Kasumi-1 (cell line): ENCODE data around the gene AVL9.
"Not testable (repeated sequence)": the region's sequence is repeated elsewhere in the genome, so short reads cannot be mapped to it uniquely, and the experiment has no call there.

Experiments used
- DNase-seq, 2 experiments: peaks; one replicate each; lab custom pipeline; 2025; lab: John Stamatoyannopoulos, UW

Gene AVL9

DNA sequence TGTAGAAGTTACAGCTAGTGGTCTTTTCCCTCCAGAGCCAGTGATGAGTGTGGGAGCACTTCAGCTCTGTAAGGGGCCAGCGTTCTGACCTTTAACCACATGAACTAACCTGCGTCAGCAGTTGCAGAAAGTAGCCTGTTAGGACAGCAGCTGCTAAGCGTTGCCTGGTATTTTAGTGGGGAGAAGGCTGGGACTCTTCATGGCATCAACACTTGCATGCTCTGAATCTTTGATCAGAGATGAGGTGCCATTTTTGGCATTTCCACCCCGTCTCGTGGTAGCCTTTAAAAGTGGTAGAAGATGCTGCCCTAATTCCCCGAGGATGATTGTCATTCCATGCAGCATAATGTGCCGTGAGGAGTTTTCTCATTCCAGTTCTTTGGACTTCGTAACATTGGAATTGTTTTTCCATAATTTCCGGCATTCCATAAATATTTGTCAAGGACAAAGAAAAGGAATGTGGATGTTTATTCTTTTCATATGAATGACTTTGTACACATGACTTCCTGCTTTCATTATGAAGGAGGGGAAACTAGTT lies 92.2 kb downstream of the AVL9 start:
- peak in 1 of 2 experiments; percentile 19 for DNase-seq

DNA sequence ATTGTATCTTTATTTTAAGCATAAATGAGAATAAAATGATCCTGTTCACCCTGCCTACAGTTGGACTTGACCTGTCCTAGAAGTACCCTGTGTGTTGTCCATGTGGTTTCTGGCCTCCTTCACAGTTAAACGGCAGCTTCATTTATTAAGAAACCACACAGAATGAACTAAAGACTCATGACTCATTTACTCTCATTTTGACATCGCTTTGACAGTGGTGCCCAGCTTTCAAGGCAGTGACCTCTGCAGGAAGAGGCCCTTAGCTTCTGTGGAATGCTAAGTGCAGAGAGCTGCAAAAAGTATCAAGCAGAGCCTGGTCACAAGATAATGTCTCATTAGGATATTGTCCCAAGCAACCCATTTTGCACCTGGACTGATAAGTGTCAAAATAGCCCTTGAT lies 93.4 kb downstream of the AVL9 start:
- DNase-seq = peak; percentile 73 to 84

DNA sequence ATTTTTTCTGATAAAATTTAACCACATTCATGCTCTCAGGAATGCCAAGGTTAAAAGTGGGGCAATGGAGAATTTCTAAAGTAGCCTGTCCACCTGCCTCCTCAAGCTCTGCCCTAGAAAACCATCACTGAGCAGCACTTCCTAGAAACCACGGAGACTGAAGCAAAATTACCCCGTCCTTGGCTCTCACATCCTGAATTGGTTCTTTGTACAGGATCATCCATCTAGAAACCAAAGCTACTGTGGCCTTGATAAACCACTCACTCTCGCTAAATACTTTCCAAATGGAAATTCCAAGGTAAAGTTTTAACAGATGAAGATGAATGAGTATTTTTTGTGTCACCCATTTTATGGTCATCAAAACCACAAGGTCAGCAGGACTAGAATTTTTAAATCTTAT lies 96.6 kb downstream of the AVL9 start:
- no peak for DNase-seq

DNA sequence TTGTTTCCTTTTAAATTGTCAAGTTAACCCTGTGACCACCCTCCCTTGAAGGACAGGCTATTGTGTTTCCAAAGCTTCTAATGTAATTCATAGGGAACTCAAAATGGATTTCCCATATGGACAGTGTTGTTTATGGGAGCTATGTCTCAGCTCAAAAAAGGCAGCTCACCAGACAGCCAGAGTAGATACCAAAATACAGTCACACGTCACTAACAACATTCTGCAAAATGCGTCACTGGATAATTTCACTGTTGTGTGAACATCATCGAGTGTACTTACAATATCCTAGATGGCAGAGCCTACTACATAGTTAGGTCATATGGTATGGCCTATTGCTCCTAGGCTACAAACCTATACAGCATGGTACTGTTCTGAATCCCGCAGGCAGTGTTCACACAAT lies 97.4 kb downstream of the AVL9 start:
- no peak for DNase-seq

DNA sequence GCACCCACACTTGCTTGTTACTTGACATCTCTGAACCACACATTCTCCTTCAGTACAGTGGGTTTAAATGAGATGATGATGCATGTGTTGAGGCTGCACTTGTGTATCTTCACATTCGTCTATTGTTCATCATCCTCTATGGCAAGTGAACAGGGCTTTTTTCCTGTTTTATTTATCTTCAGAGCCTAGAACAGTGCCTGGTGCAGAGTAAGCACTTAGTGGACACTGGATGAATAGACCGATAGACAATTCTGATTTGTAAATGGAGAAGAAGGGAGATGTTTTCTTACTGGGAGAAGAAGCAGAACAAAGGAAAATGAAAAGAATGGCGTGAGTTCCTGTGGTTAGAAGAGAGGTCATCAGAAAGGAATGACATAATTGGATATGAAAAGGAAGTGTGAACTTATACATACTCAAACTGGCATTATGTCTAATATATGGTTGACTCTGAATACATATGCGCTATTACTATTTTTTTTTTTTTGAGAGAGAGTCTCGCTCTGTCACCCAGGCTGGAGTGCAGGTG lies 99.7 kb downstream of the AVL9 start:
- DNase-seq = no peak

DNA sequence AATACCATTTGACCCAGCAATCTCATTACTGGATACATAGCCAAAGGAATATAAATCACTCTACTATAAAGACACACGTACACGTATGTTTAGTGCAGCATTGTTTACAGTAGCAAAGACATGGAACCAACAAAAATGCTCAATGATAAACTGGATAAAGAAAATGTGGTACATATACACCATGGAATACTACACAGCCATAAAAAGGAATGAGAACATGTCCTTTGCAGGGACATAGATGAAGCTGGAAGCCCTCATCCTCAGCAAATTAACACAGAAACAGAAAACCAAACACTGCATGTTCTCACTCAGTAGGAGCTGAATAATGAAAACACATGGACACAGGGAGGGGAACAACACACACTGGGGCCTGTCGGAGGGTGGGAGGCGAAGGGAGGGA lies 105.9 kb downstream of the AVL9 start:
- DNase-seq = not testable (repeated sequence)

DNA sequence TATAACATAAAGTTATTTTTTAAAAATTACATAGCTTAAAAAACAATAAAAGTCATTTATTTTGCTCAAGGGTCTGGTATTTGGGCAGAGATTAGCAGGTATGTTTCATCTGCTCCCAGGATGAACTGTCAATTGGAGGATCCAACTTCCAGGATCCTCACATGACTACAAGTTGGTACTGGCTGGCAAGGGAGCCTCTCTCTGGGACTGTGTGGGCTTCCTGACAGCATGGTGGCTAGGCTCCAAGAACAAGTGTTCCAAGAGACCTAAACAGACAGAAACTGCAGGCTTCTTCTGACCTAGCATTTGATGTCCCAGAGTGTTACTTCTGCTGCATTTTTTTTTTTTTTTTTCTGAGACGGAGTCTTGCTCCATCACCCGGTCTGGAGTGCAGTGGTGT lies 107.2 kb downstream of the AVL9 start:
- DNase-seq = no peak

DNA sequence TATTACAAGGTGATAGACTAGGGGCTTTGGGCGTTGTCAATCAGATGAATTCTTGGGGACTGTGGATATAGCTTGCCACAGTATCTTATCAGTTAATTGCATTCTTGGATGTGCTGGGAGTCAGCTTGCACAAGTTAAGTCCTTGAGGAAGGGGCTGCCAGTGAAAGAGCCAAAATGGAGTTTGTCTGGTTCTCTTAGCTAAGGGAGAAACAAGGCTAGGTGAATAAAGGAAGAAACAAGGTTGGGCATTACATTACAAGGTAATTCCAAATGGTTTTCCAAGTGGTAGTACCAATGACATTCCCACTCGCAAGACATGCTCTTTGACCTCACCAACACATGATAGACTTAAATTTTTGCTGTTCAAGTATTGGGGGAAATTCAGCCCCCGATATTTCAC lies 108.2 kb downstream of the AVL9 start:
- not testable (repeated sequence) for DNase-seq

DNA sequence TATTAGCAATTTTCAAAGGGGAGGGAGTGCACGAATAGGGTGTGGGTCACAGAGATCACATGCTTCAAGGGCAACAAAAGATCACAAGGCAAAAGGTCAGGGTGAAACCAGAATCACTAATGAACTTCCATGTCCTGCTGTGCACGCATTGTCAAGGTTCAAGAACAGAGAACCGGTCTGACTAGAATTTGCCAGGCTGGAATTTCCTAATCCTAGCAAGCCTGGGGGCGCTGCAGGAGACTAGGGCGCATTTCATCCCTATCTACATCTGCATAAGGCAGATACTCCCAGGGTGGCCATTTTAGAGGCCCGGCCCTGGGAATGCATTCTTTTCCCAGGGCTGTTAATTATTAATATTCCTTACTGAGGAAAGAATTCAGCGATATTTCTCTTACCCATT lies 108.8 kb downstream of the AVL9 start:
- not testable (repeated sequence) for DNase-seq

DNA sequence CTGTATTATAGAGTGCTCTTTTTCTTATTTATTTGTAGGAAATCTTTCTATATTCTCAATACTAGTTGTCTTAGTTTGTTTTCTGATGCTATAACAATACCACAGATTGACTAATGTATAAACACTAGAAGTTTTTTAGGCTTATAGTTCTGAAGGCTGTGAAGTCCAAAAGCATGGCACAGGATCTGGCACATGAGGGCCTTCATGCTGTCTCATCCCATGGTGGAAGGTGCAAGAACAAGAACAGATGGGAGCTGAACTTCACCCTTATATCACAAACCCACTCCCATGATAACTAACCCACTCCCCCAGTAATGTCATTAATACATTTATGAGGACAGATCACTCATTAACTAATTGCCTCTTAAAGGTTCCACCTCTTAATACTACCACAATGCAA lies 109.7 kb downstream of the AVL9 start:
- DNase-seq = no peak

DNA sequence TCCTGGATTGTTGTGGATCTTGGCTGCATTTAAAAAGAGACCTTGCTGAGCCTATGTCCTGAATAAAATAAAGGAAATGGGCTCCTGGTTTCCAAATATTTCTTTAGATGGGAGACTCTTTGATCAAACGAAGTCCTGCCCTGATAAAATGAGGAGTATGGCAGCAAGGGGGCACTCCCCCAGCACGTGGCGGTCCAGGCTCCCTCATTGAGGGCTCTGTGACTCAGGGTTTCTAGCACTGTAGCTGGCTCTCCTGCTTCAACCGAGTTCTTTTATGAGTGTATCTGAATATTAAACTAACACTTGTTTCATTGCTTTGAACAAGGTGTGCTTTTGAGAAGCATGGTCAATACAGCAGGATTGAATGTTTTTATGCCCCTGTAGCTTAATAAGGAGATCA lies 114.2 kb downstream of the AVL9 start:
- no peak for DNase-seq

DNA sequence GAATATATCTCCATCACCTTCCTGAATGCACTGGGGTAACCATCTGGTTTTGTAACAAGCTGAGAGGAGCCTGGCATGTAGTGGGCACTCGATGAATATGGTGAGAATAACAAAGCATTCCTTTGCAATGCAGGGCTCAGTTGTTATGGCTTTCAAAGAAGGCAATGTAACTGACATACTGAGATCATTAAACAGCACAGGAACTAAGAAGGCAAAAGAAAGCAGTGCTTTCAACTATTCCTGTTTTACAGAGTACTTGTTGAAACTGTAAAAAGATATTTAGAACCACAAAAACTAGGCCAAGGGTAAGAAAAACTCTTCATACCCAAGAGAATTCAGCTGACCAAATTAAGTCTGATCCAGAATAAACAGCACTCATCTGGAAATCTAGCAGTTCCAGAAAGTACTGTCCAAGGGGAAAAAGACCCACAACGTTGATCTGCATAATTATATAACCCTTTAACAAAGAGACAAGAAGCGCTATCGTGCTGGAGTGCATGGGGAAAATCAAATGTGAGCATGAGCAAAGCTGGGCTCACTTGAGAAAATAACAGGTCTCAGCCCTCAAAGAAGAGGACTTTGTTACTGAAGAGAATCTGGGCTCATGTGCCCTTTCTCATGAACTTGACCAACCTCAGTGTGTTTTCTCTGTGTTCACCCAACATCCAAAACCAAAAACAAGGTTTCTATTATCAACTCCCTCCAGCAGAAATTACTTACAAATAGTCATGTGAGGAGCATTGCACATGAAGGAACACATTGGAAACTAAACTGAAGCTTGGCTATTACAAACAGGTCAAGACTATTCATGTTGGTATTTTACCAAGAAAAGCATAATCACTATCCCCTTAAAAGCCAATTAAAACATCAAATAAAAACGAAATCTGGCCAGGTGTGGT lies 116.2 kb downstream of the AVL9 start:
- DNase-seq = no peak

DNA sequence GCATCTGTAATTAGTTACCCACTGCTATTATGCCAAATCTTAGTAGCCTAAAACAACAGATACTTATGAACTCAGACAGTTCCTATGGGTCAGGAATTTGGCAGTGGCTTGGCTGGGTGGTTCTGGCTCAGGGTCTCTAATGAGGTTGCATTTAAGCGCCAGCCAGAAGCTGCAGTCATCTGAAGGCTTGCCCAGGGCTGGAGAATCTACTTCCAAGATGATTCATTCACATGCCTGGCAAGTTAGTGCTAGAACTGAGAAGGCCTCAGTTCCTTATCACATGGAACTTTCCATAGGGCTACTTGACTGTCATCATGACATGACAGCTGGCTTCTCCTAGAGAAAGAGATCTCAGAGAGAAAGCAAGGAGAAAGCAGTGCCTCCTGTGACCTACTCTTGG lies 121.3 kb downstream of the AVL9 start:
- no peak for DNase-seq

DNA sequence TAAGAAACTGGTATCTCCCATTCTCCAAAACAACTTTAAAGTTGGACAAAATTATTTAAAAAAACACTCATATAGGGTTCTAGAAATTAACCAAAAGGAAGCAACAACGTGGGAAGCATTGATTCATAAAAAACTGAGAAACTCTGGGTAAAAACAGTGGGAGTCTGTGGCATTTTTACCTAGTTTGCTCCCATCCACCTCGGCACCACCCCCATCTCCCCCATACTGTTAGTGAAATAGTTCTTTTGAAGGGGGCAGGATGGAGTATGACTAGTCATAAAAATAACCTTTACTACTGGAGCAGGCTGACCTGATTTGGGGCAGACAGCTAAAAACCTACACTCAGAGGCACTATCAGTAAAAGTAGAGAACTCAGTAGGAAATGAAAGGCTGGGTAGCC lies 123.2 kb downstream of the AVL9 start:
- no peak for DNase-seq

DNA sequence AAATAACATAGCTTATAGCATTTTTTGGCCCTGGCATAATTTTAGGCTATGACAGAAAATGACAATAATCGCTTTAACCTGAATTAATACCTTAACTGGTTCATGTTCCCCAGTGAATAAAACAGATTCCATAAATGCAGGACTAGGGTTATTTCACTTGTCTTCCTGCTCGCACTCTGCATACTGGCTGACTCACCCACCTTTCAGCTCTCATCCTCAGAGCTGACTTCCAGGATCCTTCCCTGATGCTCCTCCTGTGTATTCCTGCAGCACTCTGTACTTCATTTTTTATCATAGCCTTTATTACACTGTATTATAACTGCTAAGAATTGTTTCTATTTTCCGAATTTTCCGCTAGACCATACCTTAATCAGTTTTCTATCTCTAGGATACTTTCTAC lies 123.7 kb downstream of the AVL9 start:
- no peak for DNase-seq

DNA sequence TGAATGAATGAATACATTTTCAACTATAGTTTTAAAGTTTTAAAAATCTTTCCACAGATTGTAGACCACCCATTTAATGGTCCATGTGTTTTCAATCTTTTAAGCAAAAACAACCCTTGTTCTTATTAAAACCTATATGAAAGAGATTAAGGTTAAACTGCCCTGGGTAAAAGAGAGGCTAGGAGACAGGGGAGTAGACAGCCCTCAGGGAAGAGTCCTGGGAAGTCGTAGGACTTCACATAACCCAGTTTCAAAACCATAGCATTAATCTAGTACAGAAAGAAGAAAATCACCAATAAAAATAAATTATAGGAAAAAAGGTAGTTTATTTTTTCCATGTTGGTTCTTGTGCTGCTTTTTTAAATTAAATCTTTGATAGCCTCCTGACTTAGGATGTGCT lies 124.1 kb downstream of the AVL9 start:
- not testable (repeated sequence) for DNase-seq

DNA sequence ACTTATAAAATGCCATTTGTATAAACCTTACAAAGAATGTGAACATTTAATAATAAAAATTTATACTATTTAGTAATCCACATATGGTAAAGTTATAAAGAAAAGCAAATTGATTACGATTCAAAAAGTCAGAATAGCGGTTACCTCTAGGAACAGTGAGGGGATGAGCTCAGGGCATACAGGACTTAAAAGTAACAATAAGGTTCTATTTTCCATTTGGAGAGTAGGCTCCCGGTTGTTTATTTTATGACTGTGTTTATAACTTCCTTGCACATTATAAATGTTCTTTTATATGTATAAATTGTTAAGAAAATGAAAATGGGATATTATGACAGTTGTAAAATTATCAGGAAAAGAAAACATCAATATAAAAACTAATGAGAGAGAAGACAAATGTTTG lies 135.7 kb downstream of the AVL9 start:
- DNase-seq = no peak

DNA sequence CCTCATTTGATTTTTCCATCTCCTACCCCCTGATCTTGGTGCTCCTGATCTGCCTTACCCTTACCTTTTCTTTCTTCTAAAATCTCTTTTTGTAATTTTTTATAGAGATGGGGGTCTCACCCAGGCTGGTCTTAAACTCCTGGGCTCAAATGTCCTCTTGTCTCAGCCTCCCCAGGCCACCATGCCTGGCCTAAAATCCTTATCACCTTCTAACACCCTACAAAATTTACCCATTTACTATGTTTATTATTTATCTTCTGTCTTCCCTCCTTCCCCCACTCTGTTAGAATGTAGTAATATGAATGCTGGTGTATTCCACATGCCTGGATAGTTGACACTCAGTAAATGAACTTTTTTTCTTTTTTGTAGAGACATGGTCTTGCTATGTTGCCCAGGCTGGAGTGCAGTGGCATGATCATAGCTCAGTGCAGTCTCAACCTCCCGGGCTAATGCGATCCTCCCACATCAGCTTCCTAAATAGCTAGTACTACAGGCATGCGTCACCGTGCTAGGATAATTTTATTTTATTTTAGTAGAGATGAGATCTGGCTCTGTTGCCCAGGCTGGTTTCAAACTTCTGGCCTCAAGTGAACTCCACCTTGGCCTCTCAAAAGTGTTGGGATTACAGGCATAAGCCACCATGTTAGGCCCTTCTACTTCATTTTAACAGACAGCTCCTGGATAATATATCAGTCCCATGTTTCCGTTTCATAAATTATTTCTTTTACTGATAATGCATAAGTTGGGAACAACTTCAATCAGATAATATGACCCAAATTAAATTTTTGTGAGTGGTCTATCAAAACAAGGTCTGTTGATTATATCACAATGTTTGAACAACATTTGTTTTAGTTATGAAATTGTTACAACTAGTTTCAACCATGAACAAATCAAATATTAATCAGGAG lies 136.6 kb downstream of the AVL9 start:
- DNase-seq = not testable (repeated sequence)

DNA sequence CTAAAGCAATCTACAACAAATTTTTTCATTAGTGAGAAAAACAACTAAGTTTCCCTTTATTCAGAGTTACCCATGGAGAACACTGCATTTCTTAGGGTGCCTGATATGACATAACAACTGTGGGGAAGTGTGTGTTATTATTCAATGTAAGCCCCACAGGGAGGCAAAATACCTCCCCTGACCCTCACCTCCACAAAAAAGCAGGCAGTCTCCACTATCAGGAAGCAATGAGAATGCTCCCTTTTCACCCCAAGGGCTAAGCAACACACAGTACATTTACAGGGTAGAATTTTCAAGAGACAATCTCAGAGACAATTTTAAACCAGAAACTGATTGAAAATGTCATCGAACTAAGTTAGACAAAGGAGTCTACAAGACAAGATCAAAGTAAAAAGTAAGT lies 138.2 kb downstream of the AVL9 start:
- not testable (repeated sequence) for DNase-seq

DNA sequence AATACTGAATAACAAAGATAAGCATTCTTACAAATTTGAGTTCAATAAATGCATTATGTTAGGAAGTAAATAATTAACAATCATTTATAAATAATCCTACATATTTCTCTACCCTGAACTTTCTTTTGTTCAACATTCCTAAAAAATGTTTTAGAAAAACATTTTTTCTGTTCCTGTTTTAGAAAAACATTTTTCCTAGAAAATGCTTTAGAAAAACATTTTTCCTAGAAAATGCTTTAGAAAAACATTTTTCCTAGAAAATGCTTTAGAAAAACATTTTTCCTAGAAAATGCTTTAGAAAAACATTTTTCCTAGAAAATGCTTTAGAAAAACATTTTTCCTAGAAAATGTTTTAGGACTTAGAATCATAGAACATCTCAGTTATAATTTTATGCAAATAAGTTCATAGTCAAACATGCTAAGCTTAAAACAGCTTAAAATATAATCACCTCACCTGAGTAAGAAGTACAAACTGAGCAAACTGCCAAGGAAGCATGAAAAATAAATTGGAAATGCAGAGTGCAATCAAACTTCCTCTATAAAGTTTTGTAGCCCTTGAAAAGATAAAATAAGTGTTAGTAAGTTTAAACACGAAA lies 139.6 kb downstream of the AVL9 start:
- not testable (repeated sequence) for DNase-seq

DNA sequence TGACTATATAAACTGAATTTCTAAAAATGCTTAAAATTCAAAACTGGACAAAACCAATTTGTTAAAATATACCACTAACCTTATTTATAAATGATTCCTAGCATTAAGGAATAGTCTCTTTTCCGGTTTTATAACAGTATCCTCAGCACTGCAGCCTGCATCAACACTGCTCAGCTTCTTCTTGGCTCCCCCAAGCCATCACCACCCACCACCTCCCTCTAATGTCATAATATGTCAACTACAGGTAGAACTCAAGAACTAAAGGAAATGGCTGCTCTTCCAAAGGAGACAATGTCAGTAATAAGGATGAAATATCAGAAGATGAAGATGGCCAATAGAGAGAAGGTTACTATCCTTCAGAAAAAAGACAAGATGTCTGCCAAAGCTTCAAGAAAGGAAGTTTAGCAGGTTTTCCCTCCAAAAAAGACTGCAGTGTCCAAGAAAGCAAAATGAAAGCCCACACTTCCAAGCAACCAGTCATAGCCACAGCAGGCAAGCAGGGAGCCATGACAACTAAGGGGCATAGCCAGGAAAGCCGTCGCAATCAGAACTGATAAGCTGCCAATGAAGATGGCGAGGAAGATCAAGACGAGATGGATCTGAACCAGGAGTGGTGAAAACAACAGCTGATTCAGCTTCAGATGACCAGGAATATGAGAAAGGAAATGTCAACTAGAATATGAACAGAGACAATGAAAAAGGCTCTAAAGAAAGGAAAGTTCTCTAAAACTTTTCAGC lies 141.6 kb downstream of the AVL9 start:
- not testable (repeated sequence) for DNase-seq
